H9 (cell line): Measurements from ENCODE around the gene CHD3. TPM values are rescaled to one million over a fixed set of nuclear protein-coding genes. Genes with fewer than 3 reads are reported as not detected.

ENCODE experiments used
- DNase-seq: peaks from one replicate; pipeline ENCODE4 v3.0.0-alpha.2; 2017
- H2AFZ ChIP-seq: one replicate; pipeline ENCODE4 v1.6.1; 2013; ENCODE audit warnings: mild to moderate bottlenecking, low read length, control low read depth, moderate library complexity
- H2AK5ac ChIP-seq: 2 replicates; pipeline ENCODE4 v1.6.1; 2013; ENCODE audit warnings: low read length, control low read depth, mixed read lengths; ENCODE audit not compliant: insufficient read length
- H2BK120ac ChIP-seq: one replicate; pipeline ENCODE4 v1.6.1; 2013; ENCODE audit warnings: low read depth, mild to moderate bottlenecking, low read length, control low read depth, inconsistent platforms; ENCODE audit not compliant: poor library complexity, severe bottlenecking
- H2BK12ac ChIP-seq: 2 replicates; pipeline ENCODE4 v1.6.1; 2013; ENCODE audit warnings: low read length, control low read depth, mixed read lengths, low read depth; ENCODE audit not compliant: insufficient read length
- H2BK15ac ChIP-seq: 2 replicates; pipeline ENCODE4 v1.6.1; 2013; ENCODE audit warnings: low read depth, low read length, control low read depth
- H2BK20ac ChIP-seq: one replicate; pipeline ENCODE4 v1.6.1; 2013; ENCODE audit warnings: low read depth, mild to moderate bottlenecking, low read length, control low read depth, inconsistent platforms; ENCODE audit not compliant: poor library complexity, severe bottlenecking
- H2BK5ac ChIP-seq: 2 replicates; pipeline ENCODE4 v1.6.1; 2013; ENCODE audit warnings: low read length, control low read depth, mixed read lengths; ENCODE audit not compliant: insufficient read length
- H3K14ac ChIP-seq: 2 replicates; pipeline ENCODE4 v1.6.1; 2013; ENCODE audit warnings: low read length, control low read depth; ENCODE audit not compliant: insufficient read depth
- H3K18ac ChIP-seq: 2 replicates; pipeline ENCODE4 v1.6.1; 2013; ENCODE audit warnings: low read depth, mild to moderate bottlenecking, mixed read lengths, low read length, control low read depth; ENCODE audit not compliant: insufficient read length
- H3K23ac ChIP-seq: 2 replicates; pipeline ENCODE4 v1.6.1; 2013; ENCODE audit warnings: low read length, control low read depth, mixed read lengths, low read depth; ENCODE audit not compliant: insufficient read length
- H3K23me2 ChIP-seq: 2 replicates; pipeline ENCODE4 v1.6.1; 2013; ENCODE audit warnings: low read depth, mild to moderate bottlenecking, mixed read lengths, low read length, control low read depth; ENCODE audit not compliant: insufficient read length, poor library complexity, severe bottlenecking
- H3K27ac ChIP-seq: 2 replicates; pipeline ENCODE4 v1.5.1; 2013; ENCODE audit warnings: low read length, control low read depth, mixed read lengths, low read depth; ENCODE audit not compliant: insufficient read length
- H3K27me3 ChIP-seq: 2 replicates; pipeline ENCODE4 v1.6.1; 2013; ENCODE audit warnings: low read length, control low read depth, inconsistent platforms; ENCODE audit not compliant: insufficient read depth
- H3K4ac ChIP-seq: 2 replicates; pipeline ENCODE4 v1.6.1; 2013; ENCODE audit warnings: low read depth, mild to moderate bottlenecking, control low read depth, inconsistent platforms, low read length, moderate library complexity
- H3K4me1 ChIP-seq: 2 replicates; pipeline ENCODE4 v1.6.1; 2013; ENCODE audit warnings: low read length, control low read depth, inconsistent platforms; ENCODE audit not compliant: insufficient read depth
- H3K4me2 ChIP-seq: 2 replicates; pipeline ENCODE4 v1.6.1; 2013; ENCODE audit warnings: low read length, control low read depth, mixed read lengths; ENCODE audit not compliant: insufficient read length, insufficient read depth
- H3K56ac ChIP-seq: 2 replicates; pipeline ENCODE4 v1.6.1; 2013; ENCODE audit warnings: low read depth, mild to moderate bottlenecking, mixed read lengths, low read length, control low read depth; ENCODE audit not compliant: insufficient read length
- H3K79me1 ChIP-seq: 2 replicates; pipeline ENCODE4 v1.6.1; 2013; ENCODE audit warnings: low read depth, mild to moderate bottlenecking, moderate library complexity, low read length, control low read depth, inconsistent platforms; ENCODE audit not compliant: insufficient read depth, poor library complexity, severe bottlenecking
- H3K79me2 ChIP-seq: 2 replicates; pipeline ENCODE4 v1.6.1; 2013; ENCODE audit warnings: low read length, control low read depth, inconsistent platforms; ENCODE audit not compliant: insufficient read depth
- H3K9ac ChIP-seq: 2 replicates; pipeline ENCODE4 v1.6.1; 2013; ENCODE audit warnings: low read length, control low read depth, mixed read lengths; ENCODE audit not compliant: insufficient read length; ENCODE audit errors: extremely low read depth
- H3K9me3 ChIP-seq: one replicate; pipeline ENCODE4 v1.6.1; 2013; ENCODE audit warnings: low read depth, low read length, inconsistent platforms; ENCODE audit not compliant: control insufficient read depth
- H3T11ph ChIP-seq: one replicate; pipeline ENCODE4 v1.6.1; 2013; ENCODE audit warnings: mild to moderate bottlenecking, low read length, control low read depth, inconsistent platforms
- H4K20me1 ChIP-seq: one replicate; pipeline ENCODE4 v1.6.1; 2013; ENCODE audit not compliant: control insufficient read depth, insufficient read length, insufficient read depth
- H4K5ac ChIP-seq: 2 replicates; pipeline ENCODE4 v1.6.1; 2013; ENCODE audit warnings: low read depth, mild to moderate bottlenecking, mixed read lengths, low read length, control low read depth; ENCODE audit not compliant: insufficient read length
- H4K8ac ChIP-seq: replicated peaks from 2 replicates; pipeline ENCODE4 v1.6.1; 2013; ENCODE audit warnings: low read length, control low read depth, mixed read lengths, low read depth; ENCODE audit not compliant: insufficient read length
- H4K91ac ChIP-seq: 2 replicates; pipeline ENCODE4 v1.6.1; 2013; ENCODE audit warnings: low read depth, mild to moderate bottlenecking, moderate library complexity, mixed read lengths, low read length, control low read depth; ENCODE audit not compliant: insufficient read length
- H3K27ac Mint-ChIP-seq, 3 experiments: 2 replicates in 2 of 3; 3 replicates in 1 of 3; pipeline ENCODE4 v1.8.0; 2020 to 2021; ENCODE audit warnings: mixed read lengths in 3 of 3, mild to moderate bottlenecking in 1 of 3, moderate library complexity in 1 of 3
- H3K27me3 Mint-ChIP-seq: 2 replicates; pipeline ENCODE4 v1.8.0; 2021; ENCODE audit warnings: low read depth, mild to moderate bottlenecking, moderate library complexity, mixed read lengths
- H3K36me3 Mint-ChIP-seq, 3 experiments: 2 replicates in 2 of 3; 3 replicates in 1 of 3; pipeline ENCODE4 v1.8.0; 2020 to 2021; ENCODE audit warnings: low read depth in 3 of 3, mixed read lengths in 3 of 3; ENCODE audit not compliant: insufficient read depth in 1 of 3
- H3K4me1 Mint-ChIP-seq, 2 experiments: 2 replicates each; pipeline ENCODE4 v1.8.0; 2020; ENCODE audit warnings: mixed read lengths in 2 of 2
- H3K4me3 Mint-ChIP-seq, 2 experiments: 2 replicates in 1 of 2; 3 replicates in 1 of 2; pipeline ENCODE4 v1.8.0; 2020 to 2021; ENCODE audit warnings: mild to moderate bottlenecking in 2 of 2, mixed read lengths in 2 of 2, moderate library complexity in 1 of 2
- H3K9me3 Mint-ChIP-seq, 2 experiments: 2 replicates in 1 of 2; 3 replicates in 1 of 2; pipeline ENCODE4 v1.8.0; 2020; ENCODE audit warnings: mild to moderate bottlenecking in 2 of 2, mixed read lengths in 2 of 2, moderate library complexity in 1 of 2
- CTCF ChIP-seq: fragments of 200-600 bp; sonication (generic); conservative IDR thresholded peaks from 3 replicates; pipeline ENCODE4 v1.8.0; 2021; ENCODE audit warnings: antibody characterized with exemption, mild to moderate bottlenecking
- WGBS: extraction: QIAGEN DNeasy Blood & Tissue Kit; methylation state at CpG from one replicate; pipeline ENCODE4 v1.1.7; 2013; ENCODE audit warnings: missing lambda C conversion rate, low lambda C conversion rate, mixed read lengths; ENCODE audit not compliant: insufficient read length; ENCODE audit errors: extremely low coverage; 5-methylcytosine and 5-hydroxymethylcytosine counted together
- total RNA-seq: library from RNA; stranded (reverse); gene quantifications from 2 replicates; pipeline ENCODE4 v1.2.1, GENCODE V29; 2021

The CHD3 gene
- total RNA-seq, 1 experiment from 2014 or later = 33.2 TPM

DNA sequence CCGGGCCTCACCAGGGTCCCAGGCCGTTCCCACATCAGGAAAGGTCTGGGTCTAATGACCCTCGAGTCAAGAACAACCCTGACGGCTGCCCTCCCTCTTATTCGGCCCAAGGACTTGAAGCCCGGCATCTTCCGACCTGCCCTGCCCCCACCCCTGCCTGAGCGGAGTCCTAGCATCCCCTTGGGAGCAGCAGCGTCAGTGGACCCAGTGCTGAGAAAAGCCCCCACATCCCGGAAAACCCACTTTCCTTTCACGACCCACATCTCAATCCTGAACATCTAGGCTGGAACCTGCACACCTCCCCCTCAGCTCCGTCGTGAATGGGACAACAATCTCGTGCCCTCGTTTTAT, 33.0 kb upstream of the CHD3 start:
- no peak for TF ChIP-seq CTCF
- H3K18ac ChIP-seq = no peak overlapping the region
- H2AFZ ChIP-seq = no peak overlapping the region
- no peak overlapping the region for H4K91ac ChIP-seq
- H2BK5ac ChIP-seq = no peak overlapping the region
- H4K20me1 ChIP-seq = no peaks in the 10 kb centered on the region
- H3K23me2 ChIP-seq = peaks cover 36% of the 10 kb centered on the region
- H2AK5ac ChIP-seq = no peak overlapping the region
- no peaks in the 10 kb centered on the region; the same call in 1 of the 2 replicates for H3K4me1 ChIP-seq
- Mint-ChIP-seq H3K27me3 (peaks cover 18% of the 10 kb centered on the region), H3K4me3 (no peak overlapping the region), H3K9me3 (0 out of 5 replicates have a peak, but pooled peaks cover 0 to 3% of the 10 kb centered on the region in 2 experiments), H3K4me1 (peaks cover 24 to 37% of the 10 kb centered on the region in 2 experiments), H3K27ac (no peak overlapping the region), H3K36me3 (peaks cover 0 to 32% (median 17%) of the 10 kb centered on the region in 3 experiments; a peak in 4 of 7 replicates)
- no peak overlapping the region for H3T11ph ChIP-seq
- no peak overlapping the region for H3K9ac ChIP-seq
- no peak overlapping the region for H4K8ac ChIP-seq
- DNase-seq = no peak
- no CpG with 5 or more reads among the region's 15 CpGs for WGBS
- H2BK15ac ChIP-seq = no peak overlapping the region
- no peak overlapping the region for H2BK120ac ChIP-seq
- no peak overlapping the region for H3K4ac ChIP-seq
- no peaks in the 10 kb centered on the region for H3K9me3 ChIP-seq
- H2BK12ac ChIP-seq = no peak overlapping the region
- H4K5ac ChIP-seq = no peak overlapping the region
- H3K4me2 ChIP-seq = peak overlapping the region; percentile 97
- no peak overlapping the region for H2BK20ac ChIP-seq
- no peaks in the 10 kb centered on the region for H3K79me2 ChIP-seq
- no peak overlapping the region for H3K56ac ChIP-seq
- no peak overlapping the region for H3K27ac ChIP-seq
- H3K79me1 ChIP-seq = no peaks in the 10 kb centered on the region
- no peak overlapping the region for H3K23ac ChIP-seq
- H3K27me3 ChIP-seq = peaks cover 30% of the 10 kb centered on the region; the same call in 1 of the 2 replicates
- no peak overlapping the region for H3K14ac ChIP-seq
